Endothelial cell of umbilical vein (primary cell): ENCODE measurements around the gene IP6K1. TPM values are rescaled to one million over a fixed set of nuclear protein-coding genes. Genes with fewer than 3 reads are reported as not detected.

Experiments used
- BruUV-seq: library from RNA; stranded (reverse); fragments of 400-500 nt; replicated peaks from 2 replicates; lab custom pipeline; 2021; lab: Mats Ljungman, UMichigan
- CTCF ChIA-PET: fragments of 300-600, 350-600 bp; sonication (Branson Sonifier 250); formaldehyde crosslinking; loops from one replicate; lab custom pipeline; 2021; ENCODE audit warnings: antibody characterized with exemption, inconsistent platforms; lab: Charles Lee
- POLR2A ChIA-PET: fragments of 300-600, 350-600 bp; sonication (Branson Sonifier 250); formaldehyde crosslinking; loops from one replicate; lab custom pipeline; 2021; ENCODE audit warnings: antibody characterized with exemption, inconsistent platforms; lab: Charles Lee
- DNase-seq: peaks from one replicate; pipeline ENCODE4 v3.0.0-alpha.2; 2011; ENCODE audit warnings: low read depth, low spot score
- FAIRE-seq: peaks from 2 replicates; lab custom pipeline; 2011; peaks lifted over from hg19 to GRCh38; lab: Jason Lieb, UNC
- H2AFZ ChIP-seq: 2 replicates; pipeline ENCODE4 v1.6.0; 2012; ENCODE audit warnings: low read depth, low read length, control low read depth, inconsistent platforms
- H3K27ac ChIP-seq: 2 replicates; pipeline ENCODE4 v1.5.1; 2011; ENCODE audit warnings: low read depth, mild to moderate bottlenecking, control low read depth, low read length, moderate library complexity; ENCODE audit not compliant: insufficient read depth
- H3K27me3 ChIP-seq, 2 experiments: 2 replicates each; pipeline versions ENCODE4 v1.6.0 to v1.6.1; 2011; ENCODE audit warnings: low read length in 2 of 2, mixed read lengths in 1 of 2; ENCODE audit not compliant: control insufficient read depth in 2 of 2, insufficient read depth in 2 of 2
- H3K36me3 ChIP-seq, 2 experiments: 2 replicates in 1 of 2; 3 replicates in 1 of 2; pipeline ENCODE4 v1.5.1; 2011; ENCODE audit warnings: low read length in 2 of 2, mild to moderate bottlenecking in 1 of 2, moderate library complexity in 1 of 2; ENCODE audit not compliant: control insufficient read depth in 2 of 2, insufficient read depth in 2 of 2; ENCODE audit errors: extremely low read depth in 1 of 2
- H3K4me1 ChIP-seq: 3 replicates; pipeline ENCODE4 v1.5.1; 2011; ENCODE audit warnings: mild to moderate bottlenecking, low read length; ENCODE audit not compliant: control insufficient read depth, insufficient read depth; ENCODE audit errors: extremely low read depth
- H3K4me2 ChIP-seq: 2 replicates; pipeline ENCODE4 v1.6.1; 2011; ENCODE audit warnings: low read length, control low read depth, mixed read lengths; ENCODE audit not compliant: insufficient read depth
- H3K4me3 ChIP-seq, 3 experiments: fragments of 200-600 bp in 1 of 3; sonication (generic), shearing (Covaris generic) in 1 of 3; replicated peaks in 1 of 3; 2 replicates each; pipeline ENCODE4 v1.5.1; 2011 to 2016; ENCODE audit warnings: control low read depth in 3 of 3, low read length in 3 of 3, mild to moderate bottlenecking in 2 of 3, inconsistent platforms in 1 of 3, low read depth in 1 of 3, moderate library complexity in 1 of 3; ENCODE audit not compliant: insufficient read depth in 1 of 3
- H3K79me2 ChIP-seq: 2 replicates; pipeline ENCODE4 v1.6.0; 2012; ENCODE audit warnings: low read length, inconsistent platforms; ENCODE audit not compliant: control insufficient read depth, insufficient read depth
- H3K9ac ChIP-seq: replicated peaks from 2 replicates; pipeline ENCODE3; 2011; ENCODE audit warnings: low read length, control low read depth; ENCODE audit not compliant: insufficient read depth; ENCODE audit errors: extremely low read depth
- H3K9me1 ChIP-seq: replicated peaks from 3 replicates; pipeline ENCODE4 v1.6.0; 2011; ENCODE audit warnings: mild to moderate bottlenecking, low read length; ENCODE audit not compliant: control insufficient read depth, insufficient read depth; ENCODE audit errors: extremely low read depth
- H3K9me3 ChIP-seq: replicated peaks from 2 replicates; pipeline ENCODE4 v1.5.1; 2012; ENCODE audit warnings: low read length, inconsistent platforms; ENCODE audit not compliant: control insufficient read depth, insufficient read depth
- H4K20me1 ChIP-seq: replicated peaks from 2 replicates; pipeline ENCODE3; 2011; ENCODE audit warnings: mild to moderate bottlenecking, low read length; ENCODE audit not compliant: control insufficient read depth, insufficient read depth; ENCODE audit errors: extremely low read depth
- CTCF ChIP-seq, 2 donors: IDR thresholded peaks; 1 replicate in 1 of 2; 2 replicates in 1 of 2; pipeline ENCODE4 v1.5.1; 2011; ENCODE audit warnings: low read length in 2 of 2, mild to moderate bottlenecking in 2 of 2, moderate library complexity in 2 of 2, control low read depth in 1 of 2, inconsistent platforms in 1 of 2, low read depth in 1 of 2; ENCODE audit not compliant: insufficient read depth in 1 of 2; ENCODE audit errors: extremely low read depth in 1 of 2
- EZH2 ChIP-seq: IDR thresholded peaks from 2 replicates; pipeline ENCODE4 v1.6.1; 2012; ENCODE audit warnings: borderline replicate concordance, low read depth, mild to moderate bottlenecking, moderate library complexity, low read length, inconsistent platforms; ENCODE audit not compliant: severe bottlenecking
- FOS ChIP-seq: IDR thresholded peaks from 2 replicates; pipeline ENCODE4 v1.6.1; 2011; ENCODE audit warnings: mild to moderate bottlenecking, low read length, moderate library complexity, borderline replicate concordance; ENCODE audit not compliant: insufficient read depth
- GATA2 ChIP-seq: IDR thresholded peaks from 2 replicates; pipeline ENCODE4 v1.7.0; 2011; ENCODE audit warnings: low read depth, mild to moderate bottlenecking, moderate library complexity, mixed read lengths, low read length; ENCODE audit not compliant: insufficient read length, insufficient read depth
- JUN ChIP-seq: IDR thresholded peaks from 2 replicates; pipeline ENCODE4 v1.6.1; 2011; ENCODE audit warnings: borderline replicate concordance, low read depth; ENCODE audit not compliant: insufficient read length, insufficient read depth
- MAX ChIP-seq: IDR thresholded peaks from 2 replicates; pipeline ENCODE4 v1.6.1; 2011; ENCODE audit not compliant: insufficient read depth, insufficient read length
- MYC ChIP-seq: IDR thresholded peaks from one replicate; pipeline ENCODE4 v1.6.1; 2011; ENCODE audit warnings: mild to moderate bottlenecking, low read depth, low read length
- POLR2A ChIP-seq: IDR thresholded peaks from 2 replicates; pipeline ENCODE4 v1.6.1; 2012; ENCODE audit warnings: low read depth, mild to moderate bottlenecking, control low read depth, low read length
- POLR2AphosphoS5 ChIP-seq: IDR thresholded peaks from 2 replicates; pipeline ENCODE4 v1.6.1; 2012; ENCODE audit warnings: low read depth, mild to moderate bottlenecking, control low read depth, low read length, moderate library complexity; ENCODE audit not compliant: insufficient read depth
- dilution Hi-C: fragments of 300-500 bp; cut with MboI; formaldehyde crosslinking; loops from one replicate; pipeline ENCODE4 v1.15.0; 2019; ENCODE audit warnings: low sequenced_read_pairs; ENCODE audit not compliant: extremely low pct_ligation_motif_present
- intact Hi-C: fragments of 100-400 bp; cut with micrococcal nuclease; formaldehyde crosslinking; loops from one replicate; pipeline ENCODE4 v1.10.0; 2022
- polyA plus RNA-seq, 4 experiments: library from polyadenylated mRNA; depleted of rRNA in 3 of 4; stranded (reverse) in 3 of 4; unstranded in 1 of 4; fragments of >200 nt; gene quantifications; 2 replicates each; pipeline versions ENCODE4 v1.2.1 to v1.2.3, GENCODE V29; 2011 to 2012; ENCODE audit warnings: missing spikeins in 1 of 4
- total RNA-seq: library from RNA; stranded (reverse); gene quantifications from 2 replicates; pipeline ENCODE4 v1.2.3, GENCODE V29; 2021

Gene IP6K1
- total and polyA plus RNA-seq, 2 donors (not counting 3 experiments of a cell fraction or from before 2014, with no cell fraction given), result 42.7 to 60.8 TPM

- Histone ChIP-seq H3K4me3 (peak overlapping the region in 2 of 3 experiments; percentile 37 to 54), H4K20me1 (no peaks in the 10 kb centered on the region), H3K4me1 (peaks cover 12% of the 10 kb centered on the region), H2AFZ (no peak overlapping the region), H3K9me1 (no peaks in the 10 kb centered on the region), H3K9me3 (no peaks in the 10 kb centered on the region), H3K27ac (peak overlapping the region; percentile 67), H3K36me3 (peaks cover 6 to 43% of the 10 kb centered on the region in 2 experiments), H3K27me3 (no peaks in the 10 kb centered on the region), H3K4me2 (peak overlapping the region; percentile 48), H3K79me2 (peaks cover 13% of the 10 kb centered on the region), H3K9ac (peak overlapping the region; percentile 98)
- FAIRE-seq, result no peak
- dilution Hi-C loops (no loop called here), intact Hi-C loops (loop anchor here (1.0 to 10.0 kb wide), 3 partner anchors 62 to 360 kb away; partner anchors contain the start of genes IP6K1 and RBM5)
- CTCF ChIA-PET, result interaction anchor here (2.9 kb wide), 1 partner anchor 185 kb away, joined by 9 read pairs; no protein-coding TSS in a partner anchor
- no TSS peak for BruUV-seq
- no peak for TF ChIP-seq MAX
- no peak for TF ChIP-seq POLR2A
- TF ChIP-seq POLR2AphosphoS5, result no peak
- TF ChIP-seq EZH2, result no peak
- no peak for TF ChIP-seq JUN
- no peak for TF ChIP-seq GATA2
- TF ChIP-seq MYC, result no peak
- no peak for TF ChIP-seq CTCF (IDR thresholded peaks at IDR 0.05; ENCODE audit: extremely low read depth in 1 of 2, insufficient read depth in 1 of 2, low read depth in 1 of 2, low read length in 2 of 2)
- no peak for TF ChIP-seq FOS
- no peak for DNase-seq
- POLR2A ChIA-PET, result no interaction called here
These were observed 61.8 kb downstream of the IP6K1 start for GRCh38 chr3:49724586-49724985.
